NCI-H128 (cell line): ENCODE results near the gene DLX1.
A peak's percentile ranks its signal among the peaks of the same experiment; 100 is the strongest.

ENCODE experiments used
- DNase-seq: peaks from one replicate; lab custom pipeline; 2025; ENCODE audit not compliant: unreplicated experiment; lab: John Stamatoyannopoulos, UW

DLX1 gene

DNA sequence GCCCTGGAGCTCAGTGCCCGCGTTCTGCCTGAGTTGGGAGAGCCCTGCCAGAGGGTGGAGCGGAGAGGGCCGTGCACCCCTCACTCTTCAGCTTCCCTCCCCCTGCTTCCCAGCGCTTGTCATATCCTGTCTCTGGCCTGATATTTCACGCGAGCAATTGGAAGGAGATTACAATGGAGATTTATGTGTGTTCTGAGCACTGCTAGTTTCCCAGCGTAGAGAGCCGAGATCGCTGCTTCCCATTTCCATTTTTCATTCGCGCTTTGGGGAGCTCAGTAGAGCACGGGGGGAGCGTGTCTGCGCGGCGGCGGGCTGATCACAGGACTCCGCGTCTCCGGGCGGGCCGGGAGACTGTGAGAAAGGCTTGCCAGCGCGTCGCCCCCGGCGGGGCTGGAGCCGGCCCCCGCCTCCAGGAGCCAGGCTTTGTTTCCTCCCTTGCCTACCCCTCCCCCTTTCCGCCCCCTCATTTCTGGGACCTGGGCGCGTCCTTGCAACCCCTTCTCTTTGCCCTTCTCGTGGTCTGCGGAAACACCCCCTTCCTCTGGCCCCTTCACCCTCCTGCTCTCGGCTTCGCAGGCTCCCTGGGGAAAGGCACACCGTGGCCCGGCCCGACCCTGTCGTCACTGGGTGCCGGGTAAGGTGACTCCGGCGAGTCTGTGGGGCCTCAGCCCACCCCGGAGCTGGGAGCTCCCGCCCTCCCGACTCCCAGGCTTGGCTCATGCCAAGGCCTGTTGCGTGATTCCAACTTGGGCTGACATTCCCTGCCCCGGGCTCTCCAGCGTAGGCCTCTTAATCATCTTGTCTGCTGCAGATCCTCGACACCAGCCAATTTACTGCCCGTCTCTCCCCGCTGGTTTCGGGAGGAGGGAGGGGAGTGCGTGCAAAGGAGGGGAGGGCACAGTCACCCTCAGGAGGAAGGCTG, 11.6 kb downstream of the DLX1 start:
- DNase-seq = no peak

GRCh38 chr2:172097557-172098131, 12.3 kb downstream of the DLX1 start:
- DNase-seq = no peak

DNA sequence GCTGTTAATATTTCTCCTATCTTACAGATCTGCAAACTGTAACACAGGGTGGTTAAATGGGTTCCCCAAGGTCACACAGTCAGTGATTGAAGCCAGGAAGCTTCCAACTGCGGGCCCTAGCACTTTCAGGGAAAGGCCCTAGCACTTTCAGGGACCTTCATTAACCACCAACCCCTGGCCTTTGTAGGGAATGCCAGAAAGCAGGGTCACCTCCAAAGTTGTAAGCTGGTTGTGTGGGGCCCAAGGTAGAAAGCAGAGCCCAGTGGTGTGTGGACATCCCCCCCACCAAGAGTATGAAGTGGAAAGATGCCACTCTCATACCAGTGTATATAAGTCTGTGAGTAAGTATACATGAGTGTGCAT, 13.0 kb downstream of the DLX1 start:
- DNase-seq = no peak

DNA sequence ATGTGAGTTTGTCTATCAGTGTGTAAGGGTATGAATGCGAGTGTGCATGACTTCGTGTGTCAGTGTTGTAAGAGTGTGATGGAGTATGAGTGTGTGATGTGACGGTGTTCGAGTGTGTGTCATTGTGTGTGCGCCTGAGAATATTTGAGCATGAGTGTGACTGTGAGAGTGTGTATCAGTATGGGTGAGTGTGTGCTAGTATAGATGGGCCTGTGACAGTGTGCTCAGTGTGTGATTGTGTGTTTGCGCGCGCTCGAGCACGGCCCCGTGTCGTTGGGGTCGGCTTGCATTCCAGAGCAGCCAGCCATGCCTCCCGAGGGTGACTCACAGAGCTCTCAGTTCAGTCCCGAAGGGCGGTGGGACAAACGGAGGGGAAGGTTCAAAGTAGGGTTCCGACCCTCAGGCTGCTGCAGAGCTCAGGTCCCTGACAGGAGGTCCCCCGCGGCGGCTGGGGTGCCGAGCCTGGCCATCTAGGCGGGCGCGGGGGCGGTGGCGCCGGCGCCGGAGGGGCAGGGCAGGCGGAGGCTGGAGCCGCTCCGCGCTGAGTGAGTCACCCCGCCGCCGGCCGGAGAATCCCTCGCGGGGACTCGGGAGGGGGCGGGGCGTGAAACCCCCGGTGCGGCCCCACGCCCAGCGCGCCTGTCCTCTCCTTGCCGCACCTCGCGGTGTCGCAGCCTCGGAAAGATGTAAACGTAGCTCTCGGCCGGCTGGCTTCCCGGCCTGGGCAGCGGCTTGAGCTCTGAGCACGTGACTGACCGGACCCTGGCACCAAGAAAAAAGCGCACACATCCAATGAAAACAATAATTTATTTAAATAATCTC, 13.6 kb downstream of the DLX1 start:
- DNase-seq = no peak

GRCh38 chr2:172099472-172100079, 14.3 kb downstream of the DLX1 start:
- DNase-seq = no peak

DNA sequence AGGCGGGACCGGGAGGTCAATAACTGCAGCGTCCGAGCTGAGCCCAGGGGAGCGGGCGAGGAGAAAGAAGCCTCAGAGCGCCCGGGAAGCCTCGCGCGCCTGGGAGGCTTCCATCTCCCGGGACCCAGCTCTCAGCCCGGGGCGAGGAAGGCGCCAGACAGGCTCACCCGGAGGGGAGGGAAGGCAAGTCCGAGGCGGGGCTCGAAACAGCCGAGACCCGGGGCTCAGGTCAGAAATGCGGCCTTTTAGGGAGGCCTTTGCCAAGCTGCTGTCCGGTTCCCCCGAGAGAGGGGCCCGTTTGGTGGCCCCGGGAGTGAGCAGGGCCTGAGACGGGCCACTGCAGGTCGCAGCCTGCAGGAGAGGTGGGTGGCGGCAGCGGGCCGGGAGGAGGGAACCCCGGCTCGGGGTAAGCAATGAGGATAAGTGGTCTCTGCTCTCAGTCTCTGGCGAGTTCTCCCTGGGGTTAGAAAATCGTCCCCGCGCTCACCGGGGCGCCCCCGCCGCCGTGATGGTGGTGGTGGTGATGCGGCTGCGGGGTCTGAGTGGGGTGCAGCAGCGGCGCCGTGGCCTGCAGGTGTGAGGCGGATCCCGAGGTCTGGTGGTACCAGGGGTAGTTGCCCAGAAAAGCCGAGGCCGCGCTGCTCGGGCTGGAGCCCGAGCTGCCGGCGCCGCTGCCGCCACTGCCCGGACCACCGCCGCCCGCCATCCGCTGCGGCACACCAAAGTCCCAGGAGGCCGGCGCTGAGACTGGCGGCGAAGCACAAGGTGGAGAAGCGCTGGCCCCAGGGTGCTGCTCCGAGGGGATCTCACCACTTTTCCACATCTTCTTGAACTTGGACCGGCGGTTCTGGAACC, 15.0 kb downstream of the DLX1 start:
- no peak for DNase-seq

DNA sequence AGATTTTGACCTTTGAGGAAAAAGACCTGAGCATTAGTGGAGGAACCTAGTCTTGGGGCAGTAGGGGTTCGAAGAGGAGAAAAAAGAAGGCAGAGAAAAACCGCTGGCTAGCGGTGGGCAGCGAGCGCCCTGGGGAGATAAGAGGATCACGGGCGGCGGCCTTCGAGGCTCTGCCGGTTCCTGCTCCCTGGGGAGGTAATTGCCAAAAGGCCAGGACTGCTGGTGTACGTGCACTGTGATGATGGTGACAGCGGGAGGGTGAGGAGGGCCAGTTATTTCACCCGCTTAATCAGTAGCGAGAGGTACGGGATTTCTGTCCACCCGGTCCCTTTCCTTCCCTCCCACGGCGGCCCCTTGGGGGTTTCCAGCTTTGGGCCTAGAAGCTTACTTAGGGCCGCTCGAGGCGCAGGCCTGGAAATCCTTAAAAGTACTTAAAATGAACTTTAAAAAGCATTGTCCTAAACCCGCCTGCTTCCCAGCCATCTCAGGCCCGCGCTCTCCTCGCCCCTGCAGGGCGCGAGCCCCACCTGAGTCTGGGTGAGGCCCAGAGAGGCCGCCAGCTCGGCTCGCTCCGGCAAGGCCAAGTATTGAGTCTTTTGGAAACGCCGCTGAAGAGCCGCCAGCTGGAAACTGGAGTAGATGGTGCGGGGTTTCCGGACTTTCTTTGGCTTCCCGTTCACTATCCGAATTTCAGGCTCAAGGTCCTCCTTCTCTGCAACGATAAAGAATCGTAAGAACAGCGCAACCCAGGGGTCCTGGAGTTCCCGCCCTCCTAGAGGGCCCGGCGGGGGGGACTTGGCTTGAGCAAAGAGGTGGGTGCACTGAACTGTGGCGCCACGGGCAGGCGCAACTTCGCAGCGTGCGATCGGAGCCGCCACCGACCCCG, 15.9 kb downstream of the DLX1 start:
- DNase-seq = no peak

GRCh38 chr2:172101821-172102390, 16.6 kb downstream of the DLX1 start:
- DNase-seq = no peak

DNA sequence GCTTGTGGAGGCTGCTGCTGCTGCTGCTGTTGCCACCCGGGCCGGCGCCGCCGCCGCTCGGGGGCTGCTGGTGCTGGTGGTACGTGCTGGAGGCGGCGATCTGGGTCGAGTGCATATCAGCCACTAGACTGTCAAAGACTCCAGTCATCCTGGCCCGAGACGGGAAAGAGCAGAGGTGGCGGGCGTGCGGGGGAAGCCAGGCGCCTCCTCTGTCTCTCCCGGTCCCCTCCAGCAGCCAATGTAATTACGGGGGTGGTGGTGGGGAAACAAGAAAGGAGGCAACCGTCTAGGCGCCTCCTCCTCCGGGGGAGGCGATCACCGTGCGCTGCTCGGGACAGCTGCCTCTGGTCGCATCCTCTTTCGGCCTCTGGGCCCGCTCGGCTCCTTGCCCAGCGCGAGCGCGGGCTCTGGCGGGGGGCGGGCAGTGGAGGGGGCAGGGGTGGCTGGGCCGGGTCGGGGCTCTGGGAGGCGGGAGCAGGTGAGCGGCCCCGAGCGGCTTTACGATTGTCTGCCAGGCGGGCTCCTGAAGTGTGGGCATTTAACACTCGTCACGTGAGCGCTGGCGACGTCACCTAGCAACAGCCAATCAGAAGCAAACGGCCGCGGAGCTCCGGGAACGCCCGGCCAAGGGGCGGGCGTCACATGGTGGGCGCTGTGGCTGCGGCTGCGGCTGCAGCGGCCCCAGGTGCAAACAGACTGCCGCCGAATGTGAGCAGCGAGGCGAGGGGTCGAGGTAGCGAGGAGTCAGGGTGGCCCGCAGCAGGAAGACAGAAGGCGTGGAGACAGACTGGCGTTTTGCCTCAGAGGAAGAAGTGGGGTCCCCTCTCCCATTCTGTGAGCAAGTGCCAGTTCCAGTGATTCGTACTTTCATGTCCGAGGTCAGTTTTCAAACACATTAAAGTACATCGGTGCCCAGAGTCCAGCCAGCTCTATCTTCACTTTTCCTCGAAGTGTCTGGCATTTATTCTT, 17.4 kb downstream of the DLX1 start, which contains the start of gene DLX2:
Gene DLX2, minus strand, starts transcription at position 510 of the 969 bp plus-strand sequence. Its CDS starts 362 bp downstream, at position 148.
- peak; percentile 79 for DNase-seq

DNA sequence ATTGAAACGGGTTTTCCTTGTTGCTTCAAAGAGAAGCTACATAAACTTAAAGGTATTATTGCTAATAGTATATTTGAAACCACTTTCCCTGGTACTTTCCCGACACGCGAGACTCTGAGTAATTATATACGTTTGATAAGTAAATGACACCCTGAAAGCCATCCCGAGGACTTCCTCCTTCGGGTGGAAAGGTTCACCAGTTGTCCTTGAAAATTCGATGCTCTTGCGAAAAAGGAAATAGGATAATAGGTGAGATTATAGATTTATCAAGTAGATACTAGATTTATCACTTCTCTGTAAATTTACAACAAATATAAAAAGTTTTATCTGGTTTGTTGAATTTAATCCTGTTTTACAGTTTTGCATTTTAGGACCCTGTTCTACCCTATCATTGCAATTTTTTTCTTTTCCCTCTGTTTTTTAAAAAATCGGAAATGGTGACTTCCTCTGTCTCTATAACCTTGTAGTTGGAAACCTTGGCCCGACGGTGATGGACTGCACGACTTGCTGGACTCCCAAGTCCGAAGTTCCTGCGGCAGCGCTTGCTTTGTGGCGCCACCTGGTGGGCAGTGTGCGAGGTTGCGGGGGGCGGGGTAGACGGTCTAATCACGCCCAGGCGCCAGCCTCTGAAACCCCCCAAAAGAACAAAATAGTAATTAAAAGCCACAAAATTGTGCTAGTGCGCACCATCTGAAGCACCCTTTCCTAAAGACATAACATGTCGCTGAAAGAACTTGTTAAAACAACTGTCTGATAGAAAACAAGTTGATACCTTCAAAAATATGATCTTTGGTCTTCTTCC, 18.4 kb downstream of the DLX1 start:
- DNase-seq = peak; percentile 18

- DNase-seq = no peak
Observed at GRCh38 chr2:172105471-172106107, 20.3 kb downstream of the DLX1 start.

DNA sequence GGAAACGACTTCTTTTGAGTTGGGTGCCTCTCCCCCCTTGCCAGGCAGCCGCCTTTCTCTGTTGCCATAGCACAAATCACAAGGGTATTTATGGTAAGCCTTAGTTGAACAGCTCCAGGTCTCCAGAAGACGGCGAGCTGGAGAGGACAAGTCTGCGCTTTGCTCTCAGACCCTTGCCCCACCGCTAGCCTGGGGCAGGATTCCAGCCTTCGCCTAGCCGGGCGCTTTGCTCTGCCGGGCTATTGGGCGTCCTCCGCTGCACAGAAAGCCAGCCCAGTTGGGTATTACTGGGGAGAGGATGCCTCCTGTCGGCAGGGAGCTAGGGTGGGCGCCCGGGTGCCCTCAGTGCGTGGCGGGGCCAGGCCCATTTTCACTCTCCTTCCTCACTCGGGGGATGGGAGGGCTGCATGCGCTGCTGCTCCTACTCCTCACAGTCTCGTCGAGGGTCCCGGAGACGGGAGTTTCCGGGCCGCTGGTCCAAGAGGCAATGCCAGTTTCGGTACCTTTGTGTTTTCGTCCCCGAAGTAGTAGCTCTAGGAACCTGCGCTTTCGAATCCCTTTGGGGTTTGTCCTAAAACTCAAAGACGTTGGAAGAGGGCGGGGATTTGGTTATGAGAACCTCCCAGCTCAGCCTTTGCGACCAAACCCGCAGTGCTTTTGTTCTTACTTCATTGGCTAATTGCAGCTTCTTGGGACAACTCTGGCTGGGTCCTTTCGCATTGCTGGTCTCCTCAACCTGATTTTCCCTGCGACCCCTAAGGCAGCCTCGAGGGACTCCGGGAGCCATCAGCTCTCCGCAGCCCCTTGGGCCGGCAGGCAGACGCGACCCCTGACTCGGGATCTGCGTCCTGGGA, 21.0 kb downstream of the DLX1 start:
- no peak for DNase-seq

GRCh38 chr2:172107690-172108586, 22.6 kb downstream of the DLX1 start:
- DNase-seq = no peak

- no peak for DNase-seq
Observed at GRCh38 chr2:172108587-172108930, 23.3 kb downstream of the DLX1 start.
